Measurements from ENCODE around the gene RREB1. TPM values are rescaled to one million over a fixed set of nuclear protein-coding genes. Genes with fewer than 3 reads are reported as not detected.

Gene RREB1
- total RNA-seq, 1 donor from 2014 or later, result 26.9 TPM

- intact Hi-C loops (cut with micrococcal nuclease), result no loop called here
Observed at GRCh38 chr6:7282097-7282906, 174.5 kb downstream of the RREB1 start.

GRCh38 chr6:7283676-7284075 lies 175.9 kb downstream of the RREB1 start:
- intact Hi-C loops (cut with micrococcal nuclease), result no loop called here

- intact Hi-C loops (cut with micrococcal nuclease), result no loop called here
Observed at GRCh38 chr6:7285416-7285815, 177.7 kb downstream of the RREB1 start.

GRCh38 chr6:7290079-7290478 lies 182.3 kb downstream of the RREB1 start:
- intact Hi-C loops (cut with micrococcal nuclease), result no loop called here

- intact Hi-C loops (cut with micrococcal nuclease), result no loop called here
Observed at GRCh38 chr6:7292596-7293255, 185.0 kb downstream of the RREB1 start.

GRCh38 chr6:7295916-7296315 lies 188.2 kb downstream of the RREB1 start:
- intact Hi-C loops (cut with micrococcal nuclease), result no loop called here

- intact Hi-C loops (cut with micrococcal nuclease), result no loop called here
Observed at GRCh38 chr6:7296602-7297001, 188.8 kb downstream of the RREB1 start.

GRCh38 chr6:7298113-7298512 lies 190.4 kb downstream of the RREB1 start:
- intact Hi-C loops (cut with micrococcal nuclease), result no loop called here

GRCh38 chr6:7300926-7301325 lies 193.2 kb downstream of the RREB1 start:
- intact Hi-C loops (cut with micrococcal nuclease), result no loop called here

Other genes with a start within 250 kb of the RREB1 start
- gene SSR1, start 205.2 kb downstream of the RREB1 start, total RNA-seq, result 198 and 210 TPM in 2 replicates